GM12865 (cell line): ENCODE results near the gene PGM1.

Source experiments
- DNase-seq: peaks from one replicate; pipeline ENCODE4 v3.0.0; 2010; ENCODE audit warnings: low read depth
- H3K4me3 ChIP-seq: 2 replicates; pipeline ENCODE4 v1.5.1; 2011; ENCODE audit warnings: mild to moderate bottlenecking, low read depth, low read length, control low read depth
- TF ChIP-seq, protein P1 (sequence below): IDR thresholded peaks from 2 replicates; pipeline ENCODE4 v1.5.1; 2011; ENCODE audit warnings: low read length, control low read depth, low read depth, inconsistent platforms; ENCODE audit not compliant: insufficient read depth; ENCODE audit errors: missing control alignments

Gene PGM1

DNA sequence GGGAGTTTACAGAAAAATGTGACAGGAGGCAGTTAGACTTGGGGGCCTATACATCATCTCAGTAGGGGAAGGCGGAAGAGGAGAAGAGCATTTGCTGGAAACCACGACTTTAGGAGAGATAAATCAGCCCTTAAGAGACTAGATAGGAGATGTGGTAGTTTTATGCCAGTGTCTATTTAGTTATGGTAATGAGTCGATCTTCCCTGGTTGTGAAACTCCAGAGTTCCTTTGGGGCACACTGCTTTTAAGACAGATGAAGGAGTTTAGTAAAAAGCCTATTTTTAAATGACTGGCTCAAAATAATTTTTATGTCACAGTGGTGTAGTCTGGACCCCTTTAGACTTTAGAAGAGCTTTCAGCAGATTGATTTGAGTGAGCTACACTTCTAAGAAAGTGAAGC, 7.8 kb downstream of the PGM1 start:
- DNase-seq, result no peak
- TF ChIP-seq, protein P1, sequence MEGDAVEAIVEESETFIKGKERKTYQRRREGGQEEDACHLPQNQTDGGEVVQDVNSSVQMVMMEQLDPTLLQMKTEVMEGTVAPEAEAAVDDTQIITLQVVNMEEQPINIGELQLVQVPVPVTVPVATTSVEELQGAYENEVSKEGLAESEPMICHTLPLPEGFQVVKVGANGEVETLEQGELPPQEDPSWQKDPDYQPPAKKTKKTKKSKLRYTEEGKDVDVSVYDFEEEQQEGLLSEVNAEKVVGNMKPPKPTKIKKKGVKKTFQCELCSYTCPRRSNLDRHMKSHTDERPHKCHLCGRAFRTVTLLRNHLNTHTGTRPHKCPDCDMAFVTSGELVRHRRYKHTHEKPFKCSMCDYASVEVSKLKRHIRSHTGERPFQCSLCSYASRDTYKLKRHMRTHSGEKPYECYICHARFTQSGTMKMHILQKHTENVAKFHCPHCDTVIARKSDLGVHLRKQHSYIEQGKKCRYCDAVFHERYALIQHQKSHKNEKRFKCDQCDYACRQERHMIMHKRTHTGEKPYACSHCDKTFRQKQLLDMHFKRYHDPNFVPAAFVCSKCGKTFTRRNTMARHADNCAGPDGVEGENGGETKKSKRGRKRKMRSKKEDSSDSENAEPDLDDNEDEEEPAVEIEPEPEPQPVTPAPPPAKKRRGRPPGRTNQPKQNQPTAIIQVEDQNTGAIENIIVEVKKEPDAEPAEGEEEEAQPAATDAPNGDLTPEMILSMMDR, result no peak
- no peak overlapping the region for H3K4me3 ChIP-seq

DNA sequence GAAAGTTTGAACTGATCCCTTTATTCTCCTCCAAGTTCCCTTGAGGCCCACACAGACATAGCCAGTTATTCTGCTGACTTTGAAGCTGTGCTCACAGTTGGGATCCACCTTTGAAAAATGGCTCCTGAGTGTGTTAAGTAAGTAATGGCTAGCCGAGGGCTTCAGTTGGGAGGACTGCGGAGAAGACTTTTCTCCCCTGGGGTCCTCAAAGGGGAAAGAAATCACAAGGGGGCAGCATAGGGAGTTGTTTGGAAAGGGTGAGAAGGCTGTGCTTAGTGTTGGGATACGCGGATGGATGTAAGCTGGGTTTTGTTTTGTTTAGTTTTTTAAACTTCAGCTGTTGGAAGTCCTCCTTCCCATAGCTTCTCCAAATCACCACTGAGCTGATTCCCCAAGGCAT, 8.3 kb downstream of the PGM1 start:
- H3K4me3 ChIP-seq, result no peak overlapping the region
- DNase-seq, result no peak
- TF ChIP-seq, protein P1, result no peak

DNA sequence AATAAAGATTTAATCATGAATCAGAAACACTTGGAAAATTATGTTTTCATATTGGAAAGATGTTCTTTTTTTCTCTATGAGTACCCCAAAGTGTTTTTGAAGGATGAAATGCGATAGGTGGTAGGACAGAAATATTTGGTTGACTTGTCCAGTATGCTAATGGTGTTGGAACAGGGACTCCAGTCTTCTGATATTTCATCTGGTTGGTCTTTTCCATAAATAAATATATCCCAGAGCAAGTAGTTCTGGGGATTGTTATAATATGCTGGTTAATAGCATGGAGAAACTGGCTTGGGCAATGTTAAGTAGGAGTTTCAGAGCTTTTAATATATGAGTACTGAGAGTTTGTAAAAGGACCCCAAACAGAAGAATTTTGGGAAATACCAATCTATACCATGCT, 8.7 kb downstream of the PGM1 start:
- TF ChIP-seq, protein P1, result no peak
- no peak overlapping the region for H3K4me3 ChIP-seq
- no peak for DNase-seq

DNA sequence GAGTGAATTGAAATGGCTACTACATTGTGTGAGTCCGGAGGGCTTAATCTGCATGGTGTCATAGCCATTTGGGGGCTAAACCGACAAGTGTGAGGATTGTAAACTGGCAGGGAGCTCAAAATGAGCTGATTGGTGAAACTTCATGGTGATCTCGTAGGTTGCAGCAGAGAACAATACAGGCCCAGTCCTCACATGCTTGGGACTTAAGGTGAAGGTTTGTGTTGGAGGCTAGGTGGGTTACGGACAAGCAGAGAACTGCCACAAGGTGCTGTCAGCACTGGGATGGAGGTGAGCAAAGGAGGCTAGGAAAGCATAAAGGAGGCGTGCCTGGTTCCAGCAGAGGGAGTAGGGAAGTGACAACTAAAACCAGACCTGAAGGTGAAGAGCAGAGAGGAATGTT, 9.4 kb downstream of the PGM1 start:
- DNase-seq, result no peak
- H3K4me3 ChIP-seq, result no peak overlapping the region
- TF ChIP-seq, protein P1, result no peak

DNA sequence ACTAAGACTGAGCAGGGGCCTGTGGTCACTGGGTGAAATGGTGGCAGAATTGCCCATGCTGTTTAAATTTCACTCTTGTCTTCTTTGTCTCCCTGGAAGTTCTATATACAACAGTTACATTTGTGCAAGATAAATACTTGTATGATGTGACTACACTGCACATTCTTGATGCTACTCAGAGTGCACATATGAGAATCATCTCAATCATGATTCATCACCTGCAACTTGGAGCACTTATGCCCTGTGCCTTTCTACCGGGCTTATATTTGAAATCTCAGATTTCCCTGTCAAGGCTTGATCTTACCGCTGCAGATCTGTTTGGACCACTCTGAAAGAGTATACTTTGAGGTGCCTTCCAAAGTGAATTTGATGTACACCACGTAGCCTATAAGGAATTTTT, 10.6 kb downstream of the PGM1 start:
- no peak overlapping the region for H3K4me3 ChIP-seq
- TF ChIP-seq, protein P1, result no peak
- no peak for DNase-seq

DNA sequence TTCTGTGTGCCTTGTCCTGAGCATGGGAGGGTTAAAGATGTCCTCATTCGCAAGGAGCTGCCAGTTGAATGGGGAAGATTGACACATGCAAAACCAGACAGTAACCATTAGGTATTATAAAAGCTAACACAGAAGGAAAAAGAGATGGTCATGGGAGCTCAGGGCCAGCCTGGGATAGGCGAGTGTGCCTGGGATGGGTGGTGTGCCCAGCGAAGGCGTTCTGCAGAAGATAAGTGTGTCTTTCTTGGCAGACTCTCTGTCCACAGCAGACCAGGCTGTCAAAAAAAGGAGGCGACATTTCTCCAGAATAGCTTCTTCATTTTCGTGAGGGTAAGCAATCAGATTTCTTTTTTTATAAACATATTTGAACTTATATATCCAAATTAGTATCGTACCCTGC, 14.1 kb downstream of the PGM1 start:
- DNase-seq, result no peak
- H3K4me3 ChIP-seq, result no peak overlapping the region
- TF ChIP-seq, protein P1, result no peak

DNA sequence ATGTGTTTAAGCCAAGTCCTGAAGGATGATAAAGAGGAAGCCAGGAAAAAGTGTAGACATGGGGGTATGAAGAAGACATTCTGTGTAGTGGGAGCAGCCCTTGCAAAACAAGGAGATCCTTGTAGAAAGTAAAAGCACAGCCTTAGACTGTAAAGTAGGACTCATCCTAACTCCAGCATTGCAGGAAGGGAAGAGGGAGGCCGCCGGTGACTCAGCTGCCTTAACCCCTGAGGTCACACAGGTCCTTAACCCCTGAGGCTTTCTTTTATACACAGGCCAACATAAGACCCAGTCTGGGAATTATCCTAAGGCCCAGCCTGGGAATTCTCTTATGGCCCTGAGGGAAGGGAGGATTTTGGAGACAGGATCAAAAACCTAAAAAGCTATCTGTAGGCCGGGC, 18.0 kb downstream of the PGM1 start:
- TF ChIP-seq, protein P1, result no peak
- no peak overlapping the region for H3K4me3 ChIP-seq
- no peak for DNase-seq
